Hippocampal formation (tissue), 2 donors: ENCODE measurements around the gene ZNF692.
"Not testable (repeated sequence)": the region's sequence is repeated elsewhere in the genome, so short reads cannot be mapped to it uniquely, and the experiment has no call there.

Source experiments
- DNase-seq, 2 donors: peaks; one replicate each; lab custom pipeline; 2025; lab: John Stamatoyannopoulos, UW

ZNF692 gene

GRCh38 chr1:248808876-248809275, 50.0 kb downstream of the ZNF692 start:
- DNase-seq: no peak

DNA sequence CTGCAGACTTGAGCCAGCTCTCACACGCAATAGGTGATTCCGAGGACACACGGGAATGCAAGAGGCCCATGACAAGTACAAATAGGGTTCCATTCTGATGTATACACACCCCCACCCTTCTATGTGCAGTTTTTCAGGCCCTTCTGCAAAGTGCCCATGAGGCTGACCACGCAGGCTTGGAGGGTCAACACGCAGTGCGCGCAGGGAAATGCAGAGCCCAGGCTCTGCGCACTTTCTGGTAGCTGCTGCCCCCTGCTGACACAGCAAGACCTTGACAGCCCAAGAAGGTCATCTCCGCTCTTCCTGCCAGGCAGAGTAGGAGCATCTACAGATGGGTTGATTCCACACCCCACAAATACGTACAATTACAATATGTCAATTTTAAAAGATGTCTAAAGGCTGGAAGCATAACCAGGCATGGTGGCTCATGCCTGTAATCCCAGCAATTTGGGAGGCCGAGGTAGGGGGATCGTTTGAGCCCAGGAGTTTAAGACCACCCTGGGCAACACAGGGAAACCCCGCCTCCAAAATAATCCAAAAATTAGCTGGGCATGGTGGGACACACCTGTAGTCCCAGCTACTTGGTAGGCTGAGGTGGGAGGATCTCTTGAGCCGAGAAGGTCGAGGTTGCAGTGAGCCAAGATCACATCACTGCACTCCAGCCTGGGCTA, 51.7 kb downstream of the ZNF692 start:
- DNase-seq: peak; percentile 58 to 59

GRCh38 chr1:248805876-248806275, 53.0 kb downstream of the ZNF692 start:
- peak in 1 of 2 donors; percentile 24 for DNase-seq

GRCh38 chr1:248804771-248805681, 53.9 kb downstream of the ZNF692 start:
- DNase-seq: no peak

- DNase-seq: not testable (repeated sequence)
Measured at GRCh38 chr1:248803501-248803900, 55.4 kb downstream of the ZNF692 start.

- no peak for DNase-seq
Measured at GRCh38 chr1:248802454-248802853, 56.4 kb downstream of the ZNF692 start.

GRCh38 chr1:248800459-248800858, 58.4 kb downstream of the ZNF692 start:
- no peak for DNase-seq
